Measurements from ENCODE around the gene TYSND1.
"Not testable (repeated sequence)": the region's sequence is repeated elsewhere in the genome, so short reads cannot be mapped to it uniquely, and the experiment has no call there.

The TYSND1 gene

GRCh38 chr10:70126700-70127395, 19.7 kb downstream of the TYSND1 start:
- no peak for DNase-seq (ENCODE audit: low read depth, low spot score)
- no peak for TF ChIP-seq CTCF (IDR thresholded peaks at IDR 0.05; ENCODE audit: low read depth, low read length)
- in situ Hi-C loops (cut with HindIII; ENCODE audit: low sequenced_read_pairs): no loop called here
- no peak overlapping the region for H3K4me3 ChIP-seq (ENCODE audit: low read depth, low read length)

GRCh38 chr10:70125918-70126552, 20.5 kb downstream of the TYSND1 start:
- TF ChIP-seq CTCF (IDR thresholded peaks at IDR 0.05; ENCODE audit: low read depth, low read length): no peak
- in situ Hi-C loops (cut with HindIII; ENCODE audit: low sequenced_read_pairs): no loop called here
- DNase-seq (ENCODE audit: low read depth, low spot score): no peak
- no peak overlapping the region for H3K4me3 ChIP-seq (ENCODE audit: low read depth, low read length)

- DNase-seq (ENCODE audit: low read depth, low spot score): no peak
- in situ Hi-C loops (cut with HindIII; ENCODE audit: low sequenced_read_pairs): no loop called here
- H3K4me3 ChIP-seq (ENCODE audit: low read depth, low read length): no peak overlapping the region
- no peak for TF ChIP-seq CTCF (IDR thresholded peaks at IDR 0.05; ENCODE audit: low read depth, low read length)
Observed at GRCh38 chr10:70124918-70125317, 21.6 kb downstream of the TYSND1 start.

- in situ Hi-C loops (cut with HindIII; ENCODE audit: low sequenced_read_pairs): no loop called here
- no peak for TF ChIP-seq CTCF (IDR thresholded peaks at IDR 0.05; ENCODE audit: low read depth, low read length)
- no peak overlapping the region for H3K4me3 ChIP-seq (ENCODE audit: low read depth, low read length)
- no peak for DNase-seq (ENCODE audit: low read depth, low spot score)
Observed at GRCh38 chr10:70124415-70124814, 22.1 kb downstream of the TYSND1 start.

GRCh38 chr10:70123817-70124216, 22.7 kb downstream of the TYSND1 start:
- H3K4me3 ChIP-seq (ENCODE audit: low read depth, low read length): no peak overlapping the region
- no peak for TF ChIP-seq CTCF (IDR thresholded peaks at IDR 0.05; ENCODE audit: low read depth, low read length)
- DNase-seq (ENCODE audit: low read depth, low spot score): no peak
- in situ Hi-C loops (cut with HindIII; ENCODE audit: low sequenced_read_pairs): no loop called here

GRCh38 chr10:70123166-70123565, 23.3 kb downstream of the TYSND1 start:
- DNase-seq (ENCODE audit: low read depth, low spot score); in situ Hi-C loops (cut with HindIII; ENCODE audit: low sequenced_read_pairs); H3K4me3 ChIP-seq (ENCODE audit: low read depth, low read length): not testable (repeated sequence)

GRCh38 chr10:70122742-70123141, 23.8 kb downstream of the TYSND1 start:
- H3K4me3 ChIP-seq (ENCODE audit: low read depth, low read length): no peak overlapping the region
- TF ChIP-seq CTCF (IDR thresholded peaks at IDR 0.05; ENCODE audit: low read depth, low read length): no peak
- no peak for DNase-seq (ENCODE audit: low read depth, low spot score)
- in situ Hi-C loops (cut with HindIII; ENCODE audit: low sequenced_read_pairs): no loop called here

All from astrocyte of the spinal cord (primary cell).